H9 (cell line): ENCODE measurements around the gene MGME1. TPM values are rescaled to one million over a fixed set of nuclear protein-coding genes. Genes with fewer than 3 reads are reported as not detected.

Experiments used
- DNase-seq: peaks from one replicate; pipeline ENCODE4 v3.0.0-alpha.2; 2017
- H2AFZ ChIP-seq: one replicate; pipeline ENCODE4 v1.6.1; 2013; ENCODE audit warnings: mild to moderate bottlenecking, low read length, control low read depth, moderate library complexity
- H2AK5ac ChIP-seq: 2 replicates; pipeline ENCODE4 v1.6.1; 2013; ENCODE audit warnings: low read length, control low read depth, mixed read lengths; ENCODE audit not compliant: insufficient read length
- H2BK120ac ChIP-seq: one replicate; pipeline ENCODE4 v1.6.1; 2013; ENCODE audit warnings: low read depth, mild to moderate bottlenecking, low read length, control low read depth, inconsistent platforms; ENCODE audit not compliant: poor library complexity, severe bottlenecking
- H2BK12ac ChIP-seq: 2 replicates; pipeline ENCODE4 v1.6.1; 2013; ENCODE audit warnings: low read length, control low read depth, mixed read lengths, low read depth; ENCODE audit not compliant: insufficient read length
- H2BK15ac ChIP-seq: 2 replicates; pipeline ENCODE4 v1.6.1; 2013; ENCODE audit warnings: low read depth, low read length, control low read depth
- H2BK20ac ChIP-seq: one replicate; pipeline ENCODE4 v1.6.1; 2013; ENCODE audit warnings: low read depth, mild to moderate bottlenecking, low read length, control low read depth, inconsistent platforms; ENCODE audit not compliant: poor library complexity, severe bottlenecking
- H2BK5ac ChIP-seq: 2 replicates; pipeline ENCODE4 v1.6.1; 2013; ENCODE audit warnings: low read length, control low read depth, mixed read lengths; ENCODE audit not compliant: insufficient read length
- H3K14ac ChIP-seq: 2 replicates; pipeline ENCODE4 v1.6.1; 2013; ENCODE audit warnings: low read length, control low read depth; ENCODE audit not compliant: insufficient read depth
- H3K18ac ChIP-seq: 2 replicates; pipeline ENCODE4 v1.6.1; 2013; ENCODE audit warnings: low read depth, mild to moderate bottlenecking, mixed read lengths, low read length, control low read depth; ENCODE audit not compliant: insufficient read length
- H3K23ac ChIP-seq: 2 replicates; pipeline ENCODE4 v1.6.1; 2013; ENCODE audit warnings: low read length, control low read depth, mixed read lengths, low read depth; ENCODE audit not compliant: insufficient read length
- H3K23me2 ChIP-seq: 2 replicates; pipeline ENCODE4 v1.6.1; 2013; ENCODE audit warnings: low read depth, mild to moderate bottlenecking, mixed read lengths, low read length, control low read depth; ENCODE audit not compliant: insufficient read length, poor library complexity, severe bottlenecking
- H3K27ac ChIP-seq: 2 replicates; pipeline ENCODE4 v1.5.1; 2013; ENCODE audit warnings: low read length, control low read depth, mixed read lengths, low read depth; ENCODE audit not compliant: insufficient read length
- H3K27me3 ChIP-seq: 2 replicates; pipeline ENCODE4 v1.6.1; 2013; ENCODE audit warnings: low read length, control low read depth, inconsistent platforms; ENCODE audit not compliant: insufficient read depth
- H3K4ac ChIP-seq: 2 replicates; pipeline ENCODE4 v1.6.1; 2013; ENCODE audit warnings: low read depth, mild to moderate bottlenecking, control low read depth, inconsistent platforms, low read length, moderate library complexity
- H3K4me1 ChIP-seq: 2 replicates; pipeline ENCODE4 v1.6.1; 2013; ENCODE audit warnings: low read length, control low read depth, inconsistent platforms; ENCODE audit not compliant: insufficient read depth
- H3K4me2 ChIP-seq: 2 replicates; pipeline ENCODE4 v1.6.1; 2013; ENCODE audit warnings: low read length, control low read depth, mixed read lengths; ENCODE audit not compliant: insufficient read length, insufficient read depth
- H3K56ac ChIP-seq: 2 replicates; pipeline ENCODE4 v1.6.1; 2013; ENCODE audit warnings: low read depth, mild to moderate bottlenecking, mixed read lengths, low read length, control low read depth; ENCODE audit not compliant: insufficient read length
- H3K79me1 ChIP-seq: 2 replicates; pipeline ENCODE4 v1.6.1; 2013; ENCODE audit warnings: low read depth, mild to moderate bottlenecking, moderate library complexity, low read length, control low read depth, inconsistent platforms; ENCODE audit not compliant: insufficient read depth, poor library complexity, severe bottlenecking
- H3K79me2 ChIP-seq: 2 replicates; pipeline ENCODE4 v1.6.1; 2013; ENCODE audit warnings: low read length, control low read depth, inconsistent platforms; ENCODE audit not compliant: insufficient read depth
- H3K9ac ChIP-seq: 2 replicates; pipeline ENCODE4 v1.6.1; 2013; ENCODE audit warnings: low read length, control low read depth, mixed read lengths; ENCODE audit not compliant: insufficient read length; ENCODE audit errors: extremely low read depth
- H3K9me3 ChIP-seq: one replicate; pipeline ENCODE4 v1.6.1; 2013; ENCODE audit warnings: low read depth, low read length, inconsistent platforms; ENCODE audit not compliant: control insufficient read depth
- H3T11ph ChIP-seq: one replicate; pipeline ENCODE4 v1.6.1; 2013; ENCODE audit warnings: mild to moderate bottlenecking, low read length, control low read depth, inconsistent platforms
- H4K20me1 ChIP-seq: one replicate; pipeline ENCODE4 v1.6.1; 2013; ENCODE audit not compliant: control insufficient read depth, insufficient read length, insufficient read depth
- H4K5ac ChIP-seq: 2 replicates; pipeline ENCODE4 v1.6.1; 2013; ENCODE audit warnings: low read depth, mild to moderate bottlenecking, mixed read lengths, low read length, control low read depth; ENCODE audit not compliant: insufficient read length
- H4K8ac ChIP-seq: replicated peaks from 2 replicates; pipeline ENCODE4 v1.6.1; 2013; ENCODE audit warnings: low read length, control low read depth, mixed read lengths, low read depth; ENCODE audit not compliant: insufficient read length
- H4K91ac ChIP-seq: 2 replicates; pipeline ENCODE4 v1.6.1; 2013; ENCODE audit warnings: low read depth, mild to moderate bottlenecking, moderate library complexity, mixed read lengths, low read length, control low read depth; ENCODE audit not compliant: insufficient read length
- H3K27ac Mint-ChIP-seq, 3 experiments: 2 replicates in 2 of 3; 3 replicates in 1 of 3; pipeline ENCODE4 v1.8.0; 2020 to 2021; ENCODE audit warnings: mixed read lengths in 3 of 3, mild to moderate bottlenecking in 1 of 3, moderate library complexity in 1 of 3
- H3K27me3 Mint-ChIP-seq: 2 replicates; pipeline ENCODE4 v1.8.0; 2021; ENCODE audit warnings: low read depth, mild to moderate bottlenecking, moderate library complexity, mixed read lengths
- H3K36me3 Mint-ChIP-seq, 3 experiments: 2 replicates in 2 of 3; 3 replicates in 1 of 3; pipeline ENCODE4 v1.8.0; 2020 to 2021; ENCODE audit warnings: low read depth in 3 of 3, mixed read lengths in 3 of 3; ENCODE audit not compliant: insufficient read depth in 1 of 3
- H3K4me1 Mint-ChIP-seq, 2 experiments: 2 replicates each; pipeline ENCODE4 v1.8.0; 2020; ENCODE audit warnings: mixed read lengths in 2 of 2
- H3K4me3 Mint-ChIP-seq, 2 experiments: 2 replicates in 1 of 2; 3 replicates in 1 of 2; pipeline ENCODE4 v1.8.0; 2020 to 2021; ENCODE audit warnings: mild to moderate bottlenecking in 2 of 2, mixed read lengths in 2 of 2, moderate library complexity in 1 of 2
- H3K9me3 Mint-ChIP-seq, 2 experiments: 2 replicates in 1 of 2; 3 replicates in 1 of 2; pipeline ENCODE4 v1.8.0; 2020; ENCODE audit warnings: mild to moderate bottlenecking in 2 of 2, mixed read lengths in 2 of 2, moderate library complexity in 1 of 2
- CTCF ChIP-seq: fragments of 200-600 bp; sonication (generic); conservative IDR thresholded peaks from 3 replicates; pipeline ENCODE4 v1.8.0; 2021; ENCODE audit warnings: antibody characterized with exemption, mild to moderate bottlenecking
- WGBS: extraction: QIAGEN DNeasy Blood & Tissue Kit; methylation state at CpG from one replicate; pipeline ENCODE4 v1.1.7; 2013; ENCODE audit warnings: missing lambda C conversion rate, low lambda C conversion rate, mixed read lengths; ENCODE audit not compliant: insufficient read length; ENCODE audit errors: extremely low coverage; 5-methylcytosine and 5-hydroxymethylcytosine counted together
- total RNA-seq: library from RNA; stranded (reverse); gene quantifications from 2 replicates; pipeline ENCODE4 v1.2.1, GENCODE V29; 2021

Gene MGME1
- total RNA-seq, 1 experiment from 2014 or later = 48.9 TPM

- Mint-ChIP-seq H3K27ac (peak overlapping the region in 1 of 3 experiments; percentile 26; a peak in 1 of 7 replicates), H3K4me1 (peaks cover 9 to 10% of the 10 kb centered on the region in 2 experiments), H3K9me3 (no peaks in the 10 kb centered on the region), H3K27me3 (no peaks in the 10 kb centered on the region), H3K36me3 (peaks cover 86 to 100% (median 100%) of the 10 kb centered on the region in 3 experiments), H3K4me3 (no peak overlapping the region)
- Histone ChIP-seq H2BK120ac (no peak overlapping the region), H3K9ac (no peak overlapping the region), H3K14ac (no peak overlapping the region), H3T11ph (no peak overlapping the region), H3K56ac (no peak overlapping the region), H3K79me1 (peaks cover 4% of the 10 kb centered on the region), H3K79me2 (no peaks in the 10 kb centered on the region), H3K27ac (no peak overlapping the region), H3K23me2 (no peaks in the 10 kb centered on the region), H2BK5ac (no peak overlapping the region), H3K9me3 (no peaks in the 10 kb centered on the region), H3K4ac (no peak overlapping the region), H3K4me1 (no peaks in the 10 kb centered on the region), H4K5ac (no peak overlapping the region), H4K8ac (no peak overlapping the region), H2BK12ac (no peak overlapping the region), H2AFZ (no peak overlapping the region), H2BK15ac (no peak overlapping the region), H3K27me3 (no peaks in the 10 kb centered on the region), H2AK5ac (no peak overlapping the region), H3K18ac (no peak overlapping the region), H4K20me1 (no peaks in the 10 kb centered on the region), H4K91ac (no peak overlapping the region), H3K4me2 (no peak overlapping the region), H3K23ac (no peak overlapping the region), H2BK20ac (no peak overlapping the region)
- no peak for DNase-seq
- TF ChIP-seq CTCF = no peak
- WGBS = no CpG with 5 or more reads among the region's 2 CpGs
Observed at GRCh38 chr20:17948442-17948841, 20.4 kb upstream of the MGME1 start.
